Measurements from ENCODE around the gene RNASE2.

- TF ChIP-seq, protein P1, sequence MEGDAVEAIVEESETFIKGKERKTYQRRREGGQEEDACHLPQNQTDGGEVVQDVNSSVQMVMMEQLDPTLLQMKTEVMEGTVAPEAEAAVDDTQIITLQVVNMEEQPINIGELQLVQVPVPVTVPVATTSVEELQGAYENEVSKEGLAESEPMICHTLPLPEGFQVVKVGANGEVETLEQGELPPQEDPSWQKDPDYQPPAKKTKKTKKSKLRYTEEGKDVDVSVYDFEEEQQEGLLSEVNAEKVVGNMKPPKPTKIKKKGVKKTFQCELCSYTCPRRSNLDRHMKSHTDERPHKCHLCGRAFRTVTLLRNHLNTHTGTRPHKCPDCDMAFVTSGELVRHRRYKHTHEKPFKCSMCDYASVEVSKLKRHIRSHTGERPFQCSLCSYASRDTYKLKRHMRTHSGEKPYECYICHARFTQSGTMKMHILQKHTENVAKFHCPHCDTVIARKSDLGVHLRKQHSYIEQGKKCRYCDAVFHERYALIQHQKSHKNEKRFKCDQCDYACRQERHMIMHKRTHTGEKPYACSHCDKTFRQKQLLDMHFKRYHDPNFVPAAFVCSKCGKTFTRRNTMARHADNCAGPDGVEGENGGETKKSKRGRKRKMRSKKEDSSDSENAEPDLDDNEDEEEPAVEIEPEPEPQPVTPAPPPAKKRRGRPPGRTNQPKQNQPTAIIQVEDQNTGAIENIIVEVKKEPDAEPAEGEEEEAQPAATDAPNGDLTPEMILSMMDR (IDR thresholded peaks at IDR 0.05) = no peak
- TF ChIP-seq EP300 (IDR thresholded peaks at IDR 0.05; ENCODE audit: low read depth) (no peak), POLR2A (IDR thresholded peaks at IDR 0.05) (no peak)
Measured at GRCh38 chr14:20996521-20996920, 41.2 kb downstream of the RNASE2 start.
